WTC11 (cell line): ENCODE results near the gene KRTAP1-4.

Experiments
- CTCF ChIP-seq: fragments of 200-600 bp; IDR thresholded peaks from 2 replicates; pipeline ENCODE4 v1.8.0; 2022; ENCODE audit warnings: antibody characterized with exemption
- NFYB ChIP-seq: sonication (generic); formaldehyde crosslinking; conservative IDR thresholded peaks from 2 replicates; pipeline ENCODE4 v1.8.0; 2022; ENCODE audit warnings: low read depth, missing genetic modification reagents
- TEAD4 ChIP-seq: sonication (generic); formaldehyde crosslinking; IDR thresholded peaks from 2 replicates; pipeline ENCODE4 v1.8.0; 2022; ENCODE audit warnings: mild to moderate bottlenecking, missing genetic modification reagents
- ZNF263 ChIP-seq: sonication (generic); formaldehyde crosslinking; IDR thresholded peaks from 2 replicates; pipeline ENCODE4 v1.8.1; 2022; ENCODE audit warnings: low read depth, mild to moderate bottlenecking, moderate library complexity, missing genetic modification reagents

- no peak for TF ChIP-seq TEAD4 (CRISPR knock-in tag)
- no peak for TF ChIP-seq ZNF263
- TF ChIP-seq NFYB (CRISPR knock-in tag): no peak
- no peak for TF ChIP-seq CTCF
Observed at GRCh38 chr17:41057547-41057946, 27.6 kb upstream of the KRTAP1-4 start.
